ENCODE results near the gene CPNE7.

CPNE7 gene

GRCh38 chr16:89602952-89603590 is 27.5 kb downstream of the CPNE7 start:
- no peak for DNase-seq (ENCODE audit: low read depth in 2 of 2)
- H3K4me3 ChIP-seq (replicated peaks in 1 of 2; ENCODE audit: low read depth in 2 of 2, low read length in 2 of 2), result no peak overlapping the region
- no peak for TF ChIP-seq CTCF (IDR thresholded peaks at IDR 0.05; ENCODE audit: low read depth, low read length)

- no peak overlapping the region for H3K4me3 ChIP-seq (replicated peaks in 1 of 2; ENCODE audit: low read depth in 2 of 2, low read length in 2 of 2)
- DNase-seq (ENCODE audit: low read depth in 2 of 2), result no peak
- TF ChIP-seq CTCF (IDR thresholded peaks at IDR 0.05; ENCODE audit: low read depth, low read length), result no peak
Observed at GRCh38 chr16:89604764-89605163, 29.2 kb downstream of the CPNE7 start.

DNA sequence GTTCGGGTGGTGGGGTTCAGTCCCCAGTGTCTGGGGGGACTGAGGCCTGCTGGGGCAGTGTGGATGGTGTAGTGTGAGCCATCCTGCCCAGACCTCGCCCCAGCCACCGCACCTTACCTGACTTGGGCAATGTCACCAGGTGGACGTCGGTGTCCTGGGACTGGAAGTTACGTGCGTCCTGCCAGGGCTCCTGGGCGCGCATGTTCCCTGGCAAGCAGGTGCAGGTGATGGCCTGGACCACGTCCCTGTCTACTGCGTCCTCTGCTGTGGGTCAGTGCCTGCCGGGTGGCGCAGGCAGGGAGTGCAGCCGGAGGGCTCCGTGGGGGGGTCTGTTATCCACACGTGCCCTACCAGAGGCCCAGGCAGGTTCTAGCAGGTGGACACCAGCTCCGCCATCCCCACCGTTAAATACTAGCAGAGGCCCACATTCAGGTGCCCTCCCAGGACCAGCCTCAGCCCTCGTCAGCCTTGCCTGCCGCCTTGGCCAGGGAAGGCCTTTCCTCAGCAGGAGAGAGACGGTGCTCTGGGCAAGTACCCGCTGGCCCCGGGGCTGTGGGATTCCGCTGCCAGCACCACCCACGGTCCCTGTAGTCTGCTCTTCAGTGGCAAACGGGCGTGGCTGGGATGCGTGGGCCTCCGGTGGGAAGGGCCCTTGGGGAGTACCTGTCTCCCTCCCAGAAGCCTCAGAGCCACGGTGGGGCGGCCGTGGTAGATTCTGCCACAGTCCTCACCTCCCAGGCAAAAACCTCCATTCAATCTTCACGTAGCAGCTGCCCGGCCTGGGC is 29.8 kb downstream of the CPNE7 start:
- no peak for TF ChIP-seq CTCF (IDR thresholded peaks at IDR 0.05; ENCODE audit: low read depth, low read length)
- H3K4me3 ChIP-seq (replicated peaks in 1 of 2; ENCODE audit: low read depth in 2 of 2, low read length in 2 of 2), result no peak overlapping the region
- no peak for DNase-seq (ENCODE audit: low read depth in 2 of 2)

- no peak for TF ChIP-seq CTCF (IDR thresholded peaks at IDR 0.05; ENCODE audit: low read depth, low read length)
- H3K4me3 ChIP-seq (replicated peaks in 1 of 2; ENCODE audit: low read depth in 2 of 2, low read length in 2 of 2), result no peak overlapping the region
- no peak for DNase-seq (ENCODE audit: low read depth in 2 of 2)
Observed at GRCh38 chr16:89606006-89606405, 30.4 kb downstream of the CPNE7 start.

- H3K4me3 ChIP-seq (replicated peaks in 1 of 2; ENCODE audit: low read depth in 2 of 2, low read length in 2 of 2), result no peak overlapping the region
- no peak for TF ChIP-seq CTCF (IDR thresholded peaks at IDR 0.05; ENCODE audit: low read depth, low read length)
- no peak for DNase-seq (ENCODE audit: low read depth in 2 of 2)
Observed at GRCh38 chr16:89607453-89607852, 31.9 kb downstream of the CPNE7 start.

DNA sequence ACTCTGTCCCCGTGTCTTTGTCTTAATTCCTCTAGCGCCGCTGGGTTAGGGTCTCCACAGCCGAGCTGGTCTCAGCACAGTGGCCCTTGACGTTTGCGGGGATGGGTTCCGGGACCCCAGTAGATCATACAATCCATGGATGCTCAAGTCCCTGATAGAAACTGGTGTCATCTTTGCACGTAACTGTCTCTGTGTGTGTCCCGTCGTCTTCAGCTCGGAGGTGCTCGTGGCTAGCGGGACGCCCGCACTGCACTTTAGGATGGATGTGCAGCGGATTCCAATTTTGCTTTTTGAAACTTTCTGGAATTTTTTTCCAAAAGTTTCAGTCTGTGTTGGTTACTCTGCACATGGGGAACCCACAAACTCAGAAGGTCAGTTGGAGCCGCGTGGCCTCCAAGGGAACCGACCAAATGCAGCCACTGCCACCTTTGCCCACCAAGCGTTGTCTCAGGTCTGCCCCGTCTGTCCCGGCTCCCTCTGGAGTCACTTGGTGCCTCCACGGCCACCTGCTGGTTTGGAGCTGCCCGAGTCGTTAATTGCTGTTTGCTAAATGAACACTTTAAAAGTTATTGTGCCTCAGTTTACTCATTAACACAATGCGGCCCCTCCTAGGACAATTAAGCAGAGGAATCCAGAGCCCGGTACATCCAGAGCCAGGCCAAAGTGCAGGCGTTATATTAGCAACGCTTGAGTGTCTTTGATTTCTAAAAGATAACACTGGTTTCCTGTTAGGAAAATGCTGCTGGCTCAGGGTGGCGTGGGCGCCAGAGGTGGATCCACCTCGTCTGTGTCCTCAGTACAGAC is 32.6 kb downstream of the CPNE7 start:
- TF ChIP-seq CTCF (IDR thresholded peaks at IDR 0.05; ENCODE audit: low read depth, low read length), result no peak
- H3K4me3 ChIP-seq (replicated peaks in 1 of 2; ENCODE audit: low read depth in 2 of 2, low read length in 2 of 2), result no peak overlapping the region
- no peak for DNase-seq (ENCODE audit: low read depth in 2 of 2)
